ENCODE measurements around the gene SRRD.

DNA sequence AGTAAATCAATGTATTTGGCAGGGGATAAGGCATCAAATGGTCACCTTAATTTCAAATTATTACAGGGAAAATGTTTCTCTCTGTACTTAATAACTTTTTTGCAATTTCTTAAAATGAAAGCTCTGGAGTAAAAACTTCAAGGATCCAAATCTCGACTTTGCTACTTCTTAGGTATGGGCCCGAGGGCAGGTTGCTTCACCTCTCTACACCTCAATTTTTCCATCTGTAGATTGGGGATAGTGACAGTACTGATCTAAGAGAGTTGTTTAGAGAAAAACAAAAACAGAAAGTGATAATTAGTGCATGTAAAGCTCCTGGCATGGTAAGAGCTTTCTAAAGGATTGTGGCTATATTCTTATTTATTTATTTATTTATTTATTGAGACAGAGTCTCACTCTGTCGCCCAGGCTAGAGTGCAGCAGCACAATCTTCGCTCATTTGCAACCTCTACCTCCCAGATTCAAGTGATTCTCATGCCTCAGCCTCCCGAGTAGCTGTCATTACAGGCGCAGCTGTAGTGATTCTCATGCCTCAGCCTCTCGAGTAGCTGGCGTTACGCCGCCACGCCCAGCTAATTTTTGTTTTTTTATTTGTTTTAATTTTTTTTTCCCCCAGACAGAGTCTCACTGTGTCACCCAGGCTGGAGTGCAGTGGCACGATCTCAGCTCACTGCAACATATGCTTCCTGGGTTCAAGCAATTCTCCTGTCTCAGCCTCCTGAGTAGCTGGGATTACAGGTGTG is 30.9 kb downstream of the SRRD start:
- TF ChIP-seq, protein P1, sequence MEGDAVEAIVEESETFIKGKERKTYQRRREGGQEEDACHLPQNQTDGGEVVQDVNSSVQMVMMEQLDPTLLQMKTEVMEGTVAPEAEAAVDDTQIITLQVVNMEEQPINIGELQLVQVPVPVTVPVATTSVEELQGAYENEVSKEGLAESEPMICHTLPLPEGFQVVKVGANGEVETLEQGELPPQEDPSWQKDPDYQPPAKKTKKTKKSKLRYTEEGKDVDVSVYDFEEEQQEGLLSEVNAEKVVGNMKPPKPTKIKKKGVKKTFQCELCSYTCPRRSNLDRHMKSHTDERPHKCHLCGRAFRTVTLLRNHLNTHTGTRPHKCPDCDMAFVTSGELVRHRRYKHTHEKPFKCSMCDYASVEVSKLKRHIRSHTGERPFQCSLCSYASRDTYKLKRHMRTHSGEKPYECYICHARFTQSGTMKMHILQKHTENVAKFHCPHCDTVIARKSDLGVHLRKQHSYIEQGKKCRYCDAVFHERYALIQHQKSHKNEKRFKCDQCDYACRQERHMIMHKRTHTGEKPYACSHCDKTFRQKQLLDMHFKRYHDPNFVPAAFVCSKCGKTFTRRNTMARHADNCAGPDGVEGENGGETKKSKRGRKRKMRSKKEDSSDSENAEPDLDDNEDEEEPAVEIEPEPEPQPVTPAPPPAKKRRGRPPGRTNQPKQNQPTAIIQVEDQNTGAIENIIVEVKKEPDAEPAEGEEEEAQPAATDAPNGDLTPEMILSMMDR (IDR thresholded peaks at IDR 0.05), result no peak
- TF ChIP-seq POLR2A (IDR thresholded peaks at IDR 0.05), result no peak
